Endothelial cell of umbilical vein (primary cell): ENCODE results near the gene PCDHB12. TPM values are rescaled to one million over a fixed set of nuclear protein-coding genes. Genes with fewer than 3 reads are reported as not detected.
"Not testable (repeated sequence)": the region's sequence is repeated elsewhere in the genome, so short reads cannot be mapped to it uniquely, and the experiment has no call there.

Experiments
- BruUV-seq: library from RNA; stranded (reverse); fragments of 400-500 nt; replicated peaks from 2 replicates; lab custom pipeline; 2021; lab: Mats Ljungman, UMichigan
- CTCF ChIA-PET: fragments of 300-600, 350-600 bp; sonication (Branson Sonifier 250); formaldehyde crosslinking; loops from one replicate; lab custom pipeline; 2021; ENCODE audit warnings: antibody characterized with exemption, inconsistent platforms; lab: Charles Lee
- POLR2A ChIA-PET: fragments of 300-600, 350-600 bp; sonication (Branson Sonifier 250); formaldehyde crosslinking; loops from one replicate; lab custom pipeline; 2021; ENCODE audit warnings: antibody characterized with exemption, inconsistent platforms; lab: Charles Lee
- DNase-seq: peaks from one replicate; pipeline ENCODE4 v3.0.0-alpha.2; 2011; ENCODE audit warnings: low read depth, low spot score
- FAIRE-seq: peaks from 2 replicates; lab custom pipeline; 2011; peaks lifted over from hg19 to GRCh38; lab: Jason Lieb, UNC
- H2AFZ ChIP-seq: 2 replicates; pipeline ENCODE4 v1.6.0; 2012; ENCODE audit warnings: low read depth, low read length, control low read depth, inconsistent platforms
- H3K27ac ChIP-seq: 2 replicates; pipeline ENCODE4 v1.5.1; 2011; ENCODE audit warnings: low read depth, mild to moderate bottlenecking, control low read depth, low read length, moderate library complexity; ENCODE audit not compliant: insufficient read depth
- H3K27me3 ChIP-seq, 2 experiments: 2 replicates each; pipeline versions ENCODE4 v1.6.0 to v1.6.1; 2011; ENCODE audit warnings: low read length in 2 of 2, mixed read lengths in 1 of 2; ENCODE audit not compliant: control insufficient read depth in 2 of 2, insufficient read depth in 2 of 2
- H3K36me3 ChIP-seq, 2 experiments: 2 replicates in 1 of 2; 3 replicates in 1 of 2; pipeline ENCODE4 v1.5.1; 2011; ENCODE audit warnings: low read length in 2 of 2, mild to moderate bottlenecking in 1 of 2, moderate library complexity in 1 of 2; ENCODE audit not compliant: control insufficient read depth in 2 of 2, insufficient read depth in 2 of 2; ENCODE audit errors: extremely low read depth in 1 of 2
- H3K4me1 ChIP-seq: 3 replicates; pipeline ENCODE4 v1.5.1; 2011; ENCODE audit warnings: mild to moderate bottlenecking, low read length; ENCODE audit not compliant: control insufficient read depth, insufficient read depth; ENCODE audit errors: extremely low read depth
- H3K4me2 ChIP-seq: 2 replicates; pipeline ENCODE4 v1.6.1; 2011; ENCODE audit warnings: low read length, control low read depth, mixed read lengths; ENCODE audit not compliant: insufficient read depth
- H3K4me3 ChIP-seq, 3 experiments: fragments of 200-600 bp in 1 of 3; sonication (generic), shearing (Covaris generic) in 1 of 3; replicated peaks in 1 of 3; 2 replicates each; pipeline ENCODE4 v1.5.1; 2011 to 2016; ENCODE audit warnings: control low read depth in 3 of 3, low read length in 3 of 3, mild to moderate bottlenecking in 2 of 3, inconsistent platforms in 1 of 3, low read depth in 1 of 3, moderate library complexity in 1 of 3; ENCODE audit not compliant: insufficient read depth in 1 of 3
- H3K79me2 ChIP-seq: 2 replicates; pipeline ENCODE4 v1.6.0; 2012; ENCODE audit warnings: low read length, inconsistent platforms; ENCODE audit not compliant: control insufficient read depth, insufficient read depth
- H3K9ac ChIP-seq: replicated peaks from 2 replicates; pipeline ENCODE3; 2011; ENCODE audit warnings: low read length, control low read depth; ENCODE audit not compliant: insufficient read depth; ENCODE audit errors: extremely low read depth
- H3K9me1 ChIP-seq: replicated peaks from 3 replicates; pipeline ENCODE4 v1.6.0; 2011; ENCODE audit warnings: mild to moderate bottlenecking, low read length; ENCODE audit not compliant: control insufficient read depth, insufficient read depth; ENCODE audit errors: extremely low read depth
- H3K9me3 ChIP-seq: replicated peaks from 2 replicates; pipeline ENCODE4 v1.5.1; 2012; ENCODE audit warnings: low read length, inconsistent platforms; ENCODE audit not compliant: control insufficient read depth, insufficient read depth
- H4K20me1 ChIP-seq: replicated peaks from 2 replicates; pipeline ENCODE3; 2011; ENCODE audit warnings: mild to moderate bottlenecking, low read length; ENCODE audit not compliant: control insufficient read depth, insufficient read depth; ENCODE audit errors: extremely low read depth
- EZH2 ChIP-seq: IDR thresholded peaks from 2 replicates; pipeline ENCODE4 v1.6.1; 2012; ENCODE audit warnings: borderline replicate concordance, low read depth, mild to moderate bottlenecking, moderate library complexity, low read length, inconsistent platforms; ENCODE audit not compliant: severe bottlenecking
- dilution Hi-C: fragments of 300-500 bp; cut with MboI; formaldehyde crosslinking; loops from one replicate; pipeline ENCODE4 v1.15.0; 2019; ENCODE audit warnings: low sequenced_read_pairs; ENCODE audit not compliant: extremely low pct_ligation_motif_present
- intact Hi-C: fragments of 100-400 bp; cut with micrococcal nuclease; formaldehyde crosslinking; loops from one replicate; pipeline ENCODE4 v1.10.0; 2022
- polyA plus RNA-seq, 4 experiments: library from polyadenylated mRNA; depleted of rRNA in 3 of 4; stranded (reverse) in 3 of 4; unstranded in 1 of 4; fragments of >200 nt; gene quantifications; 2 replicates each; pipeline versions ENCODE4 v1.2.1 to v1.2.3, GENCODE V29; 2011 to 2012; ENCODE audit warnings: missing spikeins in 1 of 4
- total RNA-seq: library from RNA; stranded (reverse); gene quantifications from 2 replicates; pipeline ENCODE4 v1.2.3, GENCODE V29; 2021
- TF ChIP-seq, protein P1 (sequence below): IDR thresholded peaks from 2 replicates; pipeline ENCODE4 v1.6.1; 2011; ENCODE audit not compliant: insufficient read depth, insufficient read length

Gene PCDHB12
- total and polyA plus RNA-seq, 2 donors (not counting 3 experiments of a cell fraction or from before 2014, with no cell fraction given), result 0.20 to 0.36 TPM

- peak; percentile 8 for DNase-seq
- intact Hi-C loops, result no loop called here
- no TSS peak for BruUV-seq
Observed at GRCh38 chr5:141245250-141245717, 36.8 kb downstream of the PCDHB12 start, which contains the start of gene PCDHB15. Gene PCDHB15, plus strand, starts transcription at chr5:141245395. Its CDS starts 184 bp downstream, at chr5:141245579.

GRCh38 chr5:141246971-141247370 is 38.5 kb downstream of the PCDHB12 start:
- H3K9me3 ChIP-seq, H2AFZ ChIP-seq, H3K27ac ChIP-seq, H3K79me2 ChIP-seq, DNase-seq, H3K27me3 ChIP-seq, H3K4me1 ChIP-seq, H3K36me3 ChIP-seq, H4K20me1 ChIP-seq, CTCF ChIA-PET, intact Hi-C loops, H3K9me1 ChIP-seq, BruUV-seq, H3K4me3 ChIP-seq, H3K4me2 ChIP-seq, dilution Hi-C loops, FAIRE-seq, H3K9ac ChIP-seq, POLR2A ChIA-PET: not testable (repeated sequence)

More at GRCh38 chr5:141245250-141245717, 36.8 kb downstream of the PCDHB12 start, which contains the start of gene PCDHB15:
- Histone ChIP-seq H3K9ac (no peak within 1 kb of the TSS), H3K4me1 (no peaks in the 10 kb centered on the region), H3K9me3 (no peaks in the 10 kb centered on the region), H3K27me3 (no peaks in the 10 kb centered on the region), H3K4me2 (no peak within 1 kb of the TSS), H4K20me1 (no peaks in the 10 kb centered on the region), H3K79me2 (no peaks in the 10 kb centered on the region), H3K27ac (no peak within 1 kb of the TSS), H3K9me1 (no peaks in the 10 kb centered on the region), H3K36me3 (no peaks in the 10 kb centered on the region), H2AFZ (no peak within 1 kb of the TSS), H3K4me3 (no peak within 1 kb of the TSS)
- POLR2A ChIA-PET, result no interaction called here
- CTCF ChIA-PET, result interaction anchor here (0.7 to 1.5 kb wide), 8 partner anchors 11 to 322 kb away, joined by 3 to 5 read pairs (median 4); partner anchors contain the start of genes PCDHB14, PCDHGA1, PCDHGA12 and PCDHGB3
- dilution Hi-C loops, result no loop called here
- no peak for TF ChIP-seq EZH2
- TF ChIP-seq, protein P1, sequence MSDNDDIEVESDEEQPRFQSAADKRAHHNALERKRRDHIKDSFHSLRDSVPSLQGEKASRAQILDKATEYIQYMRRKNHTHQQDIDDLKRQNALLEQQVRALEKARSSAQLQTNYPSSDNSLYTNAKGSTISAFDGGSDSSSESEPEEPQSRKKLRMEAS, result no peak
- no peak for FAIRE-seq

DNA sequence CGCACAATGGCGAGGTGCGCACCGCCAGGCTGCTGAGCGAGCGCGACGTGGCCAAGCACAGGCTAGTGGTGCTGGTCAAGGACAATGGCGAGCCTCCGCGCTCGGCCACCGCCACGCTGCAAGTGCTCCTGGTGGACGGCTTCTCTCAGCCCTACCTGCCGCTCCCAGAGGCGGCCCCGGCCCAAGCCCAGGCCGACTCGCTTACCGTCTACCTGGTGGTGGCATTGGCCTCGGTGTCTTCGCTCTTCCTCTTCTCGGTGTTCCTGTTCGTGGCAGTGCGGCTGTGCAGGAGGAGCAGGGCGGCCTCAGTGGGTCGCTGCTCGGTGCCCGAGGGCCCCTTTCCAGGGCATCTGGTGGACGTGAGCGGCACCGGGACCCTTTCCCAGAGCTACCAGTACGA is 38.9 kb downstream of the PCDHB12 start:
- intact Hi-C loops, BruUV-seq, H3K4me3 ChIP-seq: not testable (repeated sequence)

More for the DNA sequence above, 38.9 kb downstream of the PCDHB12 start:
- DNase-seq, H3K36me3 ChIP-seq, H4K20me1 ChIP-seq, H3K9me1 ChIP-seq, FAIRE-seq, H3K27me3 ChIP-seq, H3K4me2 ChIP-seq, H3K9ac ChIP-seq, dilution Hi-C loops, H3K27ac ChIP-seq, H2AFZ ChIP-seq, H3K79me2 ChIP-seq, POLR2A ChIA-PET, H3K4me1 ChIP-seq, H3K9me3 ChIP-seq: not testable (repeated sequence)
- CTCF ChIA-PET, result interaction anchor here (1.0 kb wide), 1 partner anchor 9 kb away, joined by 3 read pairs; no protein-coding TSS in a partner anchor
